NT2/D1 (cell line): ENCODE measurements around the gene SLC66A2.

ENCODE experiments used
- SUZ12 ChIP-seq: IDR thresholded peaks from 2 replicates; pipeline ENCODE4 v1.6.1; 2011; ENCODE audit not compliant: insufficient read length, insufficient read depth; ENCODE audit errors: extremely low read depth
- YY1 ChIP-seq: IDR thresholded peaks from 2 replicates; pipeline ENCODE4 v1.6.1; 2011; ENCODE audit not compliant: insufficient read length, insufficient read depth

DNA sequence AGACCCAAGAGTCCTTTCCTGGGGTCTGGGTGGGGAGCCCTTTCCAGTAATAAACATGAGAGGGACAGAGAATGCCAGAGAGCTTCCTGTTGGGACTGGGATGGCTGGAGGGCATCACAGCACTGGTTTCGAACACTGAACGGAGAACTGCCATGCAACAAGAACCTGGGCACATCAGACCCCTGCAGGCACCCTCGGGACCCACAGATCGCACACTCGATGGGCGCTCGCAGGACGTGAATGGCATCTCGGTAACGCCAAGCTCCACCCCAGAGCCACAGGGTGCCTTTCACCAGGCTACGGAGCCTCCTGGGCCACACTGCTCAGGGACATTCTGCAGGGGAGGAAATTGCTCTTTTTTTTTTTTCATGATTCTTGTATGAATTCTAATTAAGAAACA is 25.1 kb downstream of the SLC66A2 start:
- TF ChIP-seq YY1, result no peak
- no peak for TF ChIP-seq SUZ12
